B cell (primary cell): ENCODE results near the gene BAZ2A. TPM values are rescaled to one million over a fixed set of nuclear protein-coding genes. Genes with fewer than 3 reads are reported as not detected.

Source experiments
- ATAC-seq: fragments of 200-7000 bp; cut with Tn5 transposase; one replicate; pipeline ENCODE4 v1.10.0; 2021; ENCODE audit warnings: low read depth, mild to moderate bottlenecking, moderate number of reproducible peaks, moderate library complexity
- CTCF ChIA-PET: fragments of 350-600 bp; sonication (Branson Sonifier 250); formaldehyde crosslinking; loops from one replicate; lab custom pipeline; 2021; ENCODE audit warnings: antibody characterized with exemption, inconsistent platforms; lab: Charles Lee
- POLR2A ChIA-PET: fragments of 350-600 bp; sonication (Branson Sonifier 250); formaldehyde crosslinking; loops from one replicate; lab custom pipeline; 2021; ENCODE audit warnings: antibody characterized with exemption; lab: Charles Lee
- DNase-seq: peaks from one replicate; pipeline ENCODE4 v3.0.0; 2013
- H2AFZ ChIP-seq: 2 replicates; pipeline ENCODE4 v1.6.1; 2012; ENCODE audit warnings: mild to moderate bottlenecking, low read depth, low read length; ENCODE audit not compliant: insufficient read depth, poor library complexity, severe bottlenecking
- H3K27ac ChIP-seq, 2 donors: 1 replicate in 1 of 2; 2 replicates in 1 of 2; pipeline ENCODE4 v1.5.1; 2012 to 2013; ENCODE audit warnings: low read length in 2 of 2, mild to moderate bottlenecking in 2 of 2, moderate library complexity in 1 of 2
- H3K27me3 ChIP-seq, 4 experiments: fragments of 200-600 bp in 1 of 4; sonication (generic) in 1 of 4; replicated peaks in 1 of 4; 1 replicate in 2 of 4; 2 replicates in 2 of 4; pipeline versions ENCODE4 v1.6.1 to v1.7.0; 2013 to 2016; ENCODE audit warnings: low read length in 3 of 4, mild to moderate bottlenecking in 2 of 4, mixed read lengths in 1 of 4, moderate library complexity in 1 of 4; ENCODE audit not compliant: insufficient read depth in 4 of 4, control insufficient read depth in 3 of 4; ENCODE audit errors: control extremely low read depth in 1 of 4
- H3K36me3 ChIP-seq, 2 experiments: replicated peaks in 1 of 2; 1 replicate in 1 of 2; 2 replicates in 1 of 2; pipeline versions ENCODE4 v1.6.1 to v1.7.1; 2013; ENCODE audit warnings: low read length in 1 of 2; ENCODE audit not compliant: insufficient read depth in 2 of 2, control insufficient read depth in 1 of 2; ENCODE audit errors: control extremely low read depth in 1 of 2, extremely low read depth in 1 of 2
- H3K4me1 ChIP-seq, 2 donors: fragments of 200-600 bp in 1 of 2; sonication (generic) in 1 of 2; 1 replicate in 1 of 2; 2 replicates in 1 of 2; pipeline versions ENCODE4 v1.5.1 to v1.6.1; 2013 to 2017; ENCODE audit warnings: low read length in 2 of 2; ENCODE audit not compliant: control insufficient read depth in 2 of 2, insufficient read depth in 2 of 2
- H3K4me2 ChIP-seq: replicated peaks from 2 replicates; pipeline ENCODE3; 2012; ENCODE audit warnings: mild to moderate bottlenecking, low read depth, low read length; ENCODE audit not compliant: poor library complexity, severe bottlenecking
- H3K4me3 ChIP-seq, 5 experiments: fragments of 200-600 bp in 1 of 5; sonication (generic) in 1 of 5; 1 replicate in 3 of 5; 2 replicates in 2 of 5; pipeline versions ENCODE4 v1.5.1 to v1.7.0; 2011 to 2016; ENCODE audit warnings: low read length in 4 of 5, mild to moderate bottlenecking in 4 of 5, low read depth in 2 of 5, control low read depth in 1 of 5, moderate library complexity in 1 of 5; ENCODE audit not compliant: insufficient read depth in 1 of 5; ENCODE audit errors: control extremely low read depth in 1 of 5, extremely low read depth in 1 of 5
- H3K79me2 ChIP-seq: fragments of 200-600 bp; sonication (generic); one replicate; pipeline ENCODE4 v1.6.0; 2016; ENCODE audit warnings: low read length; ENCODE audit not compliant: control insufficient read depth, insufficient read depth
- H3K9ac ChIP-seq: fragments of 200-600 bp; sonication (generic); 2 replicates; pipeline ENCODE4 v1.6.1; 2017; ENCODE audit warnings: mild to moderate bottlenecking, low read length, moderate library complexity
- H3K9me3 ChIP-seq, 3 donors: one replicate each; pipeline versions ENCODE4 v1.6.1 to v1.7.1; 2013; ENCODE audit warnings: low read length in 2 of 3; ENCODE audit not compliant: control insufficient read depth in 2 of 3, insufficient read depth in 1 of 3; ENCODE audit errors: control extremely low read depth in 1 of 3
- H4K20me1 ChIP-seq: 2 replicates; pipeline ENCODE4 v1.6.0; 2012; ENCODE audit warnings: mild to moderate bottlenecking, low read length; ENCODE audit not compliant: insufficient read depth, control insufficient read depth, poor library complexity, severe bottlenecking
- H3K27ac Mint-ChIP-seq: one replicate; pipeline ENCODE4 v1.8.0; 2021; ENCODE audit warnings: mixed read lengths
- H3K27me3 Mint-ChIP-seq: one replicate; pipeline ENCODE4 v1.8.0; 2021; ENCODE audit warnings: mixed read lengths
- H3K4me1 Mint-ChIP-seq: one replicate; pipeline ENCODE4 v1.8.0; 2021; ENCODE audit warnings: mixed read lengths
- H3K4me3 Mint-ChIP-seq: one replicate; pipeline ENCODE4 v1.8.0; 2021; ENCODE audit warnings: mixed read lengths
- H3K9me3 Mint-ChIP-seq: one replicate; pipeline ENCODE4 v1.8.0; 2022; ENCODE audit warnings: mixed read lengths; ENCODE audit not compliant: insufficient read depth
- EZH2 ChIP-seq: IDR thresholded peaks from 2 replicates; pipeline ENCODE4 v1.6.1; 2012; ENCODE audit warnings: borderline replicate concordance, low read depth, mild to moderate bottlenecking, moderate library complexity, low read length; ENCODE audit not compliant: insufficient read depth, poor library complexity, severe bottlenecking
- WGBS: methylation state at CpG from one replicate; pipeline ENCODE4 v1.1.5; 2013; ENCODE audit warnings: missing lambda C conversion rate; ENCODE audit not compliant: insufficient coverage; 5-methylcytosine and 5-hydroxymethylcytosine counted together
- intact Hi-C: fragments of 100-400 bp; cut with micrococcal nuclease; formaldehyde crosslinking; loops from one replicate; pipeline ENCODE4 v1.10.0; 2022
- polyA plus RNA-seq: library from polyadenylated mRNA; depleted of rRNA; stranded (reverse); fragments of >200 nt; gene quantifications from 2 replicates; pipeline ENCODE4 v1.2.3, GENCODE V29; 2012
- total RNA-seq, 2 donors: library from RNA; stranded (reverse); fragments of 120-200 nt in 1 of 2; gene quantifications; 1 replicate in 1 of 2; 2 replicates in 1 of 2; pipeline versions ENCODE4 v1.2.3 to v1.2.4, GENCODE V29; 2013 to 2022
- TF ChIP-seq, protein P1 (sequence below): fragments of 200-600 bp; IDR thresholded peaks from one replicate; pipeline ENCODE4 v1.8.0; 2022; ENCODE audit warnings: antibody characterized with exemption, mild to moderate bottlenecking

The BAZ2A gene
- total and polyA plus RNA-seq, 2 donors (not counting 1 experiment from before 2014, with no cell fraction given), result 95.7 to 280 TPM

DNA sequence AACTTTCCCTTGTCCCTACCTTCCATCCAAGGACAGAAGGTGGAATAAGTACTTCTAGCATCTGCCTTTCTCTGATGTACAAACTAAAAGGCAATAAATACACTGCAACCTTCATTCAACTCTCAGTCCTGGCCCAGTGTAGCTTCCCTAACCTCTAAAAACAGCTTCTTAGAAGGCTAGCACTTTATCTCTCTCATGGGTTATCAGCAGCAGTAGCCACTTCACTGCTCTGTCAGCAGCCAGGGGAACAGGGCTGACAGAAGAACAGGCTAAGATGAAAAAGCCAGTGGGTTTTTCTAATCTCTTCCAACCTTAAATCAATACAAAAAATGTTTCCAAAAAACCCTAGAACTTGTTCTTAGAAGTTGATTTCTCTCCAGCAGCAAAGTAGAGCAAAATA, 13.2 kb downstream of the BAZ2A start:
- Histone ChIP-seq H3K27me3 (no peaks in the 10 kb centered on the region), H3K4me1 (no peaks in the 10 kb centered on the region), H3K79me2 (peaks cover 74% of the 10 kb centered on the region), H3K36me3 (peaks cover 13 to 84% of the 10 kb centered on the region in 2 experiments), H3K27ac (no peak overlapping the region), H3K4me3 (no peak overlapping the region), H2AFZ (no peak overlapping the region), H4K20me1 (peaks cover 82% of the 10 kb centered on the region), H3K4me2 (no peak overlapping the region), H3K9me3 (no peaks in the 10 kb centered on the region), H3K9ac (no peak overlapping the region)
- Mint-ChIP-seq H3K4me1 (peaks cover 27% of the 10 kb centered on the region), H3K27me3 (no peaks in the 10 kb centered on the region), H3K27ac (no peak overlapping the region), H3K4me3 (no peak overlapping the region), H3K9me3 (no peaks in the 10 kb centered on the region)
- TF ChIP-seq, protein P1, sequence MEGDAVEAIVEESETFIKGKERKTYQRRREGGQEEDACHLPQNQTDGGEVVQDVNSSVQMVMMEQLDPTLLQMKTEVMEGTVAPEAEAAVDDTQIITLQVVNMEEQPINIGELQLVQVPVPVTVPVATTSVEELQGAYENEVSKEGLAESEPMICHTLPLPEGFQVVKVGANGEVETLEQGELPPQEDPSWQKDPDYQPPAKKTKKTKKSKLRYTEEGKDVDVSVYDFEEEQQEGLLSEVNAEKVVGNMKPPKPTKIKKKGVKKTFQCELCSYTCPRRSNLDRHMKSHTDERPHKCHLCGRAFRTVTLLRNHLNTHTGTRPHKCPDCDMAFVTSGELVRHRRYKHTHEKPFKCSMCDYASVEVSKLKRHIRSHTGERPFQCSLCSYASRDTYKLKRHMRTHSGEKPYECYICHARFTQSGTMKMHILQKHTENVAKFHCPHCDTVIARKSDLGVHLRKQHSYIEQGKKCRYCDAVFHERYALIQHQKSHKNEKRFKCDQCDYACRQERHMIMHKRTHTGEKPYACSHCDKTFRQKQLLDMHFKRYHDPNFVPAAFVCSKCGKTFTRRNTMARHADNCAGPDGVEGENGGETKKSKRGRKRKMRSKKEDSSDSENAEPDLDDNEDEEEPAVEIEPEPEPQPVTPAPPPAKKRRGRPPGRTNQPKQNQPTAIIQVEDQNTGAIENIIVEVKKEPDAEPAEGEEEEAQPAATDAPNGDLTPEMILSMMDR, result no peak
- no peak for TF ChIP-seq EZH2
- DNase-seq (no peak), ATAC-seq (no peak)
- intact Hi-C loops, result no loop called here
- POLR2A ChIA-PET, result interaction anchor here (1.4 kb wide), 1 partner anchor 12 kb away, joined by 4 read pairs; no protein-coding TSS in a partner anchor
- CTCF ChIA-PET, result interaction anchor here (0.9 to 1.1 kb wide), 2 partner anchors 20 to 73 kb away, joined by 4 to 5 read pairs; no protein-coding TSS in a partner anchor

DNA sequence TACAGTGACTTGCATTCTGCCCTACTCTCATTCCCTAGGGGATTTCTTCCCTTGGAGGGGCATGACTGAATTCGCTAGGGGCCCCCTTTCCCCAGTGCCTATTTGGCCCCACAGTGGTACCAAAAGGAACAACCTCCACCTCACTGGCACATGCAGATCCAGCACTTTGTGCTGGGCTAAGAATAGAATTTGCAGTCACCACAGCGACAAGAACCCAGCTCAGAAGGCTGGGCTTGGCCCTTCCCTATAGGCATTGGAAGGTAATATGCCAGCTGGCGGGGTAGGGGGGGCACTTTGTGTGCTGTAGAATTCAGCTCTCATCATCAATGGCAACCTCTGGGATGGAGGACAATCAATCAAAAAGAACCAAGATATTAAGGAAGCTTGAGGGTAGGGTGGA, 13.9 kb downstream of the BAZ2A start:
- DNase-seq (no peak), ATAC-seq (no peak)
- Histone ChIP-seq H3K27ac (no peak overlapping the region), H3K4me2 (no peak overlapping the region), H3K9me3 (no peaks in the 10 kb centered on the region), H4K20me1 (peaks cover 82% of the 10 kb centered on the region), H3K27me3 (no peaks in the 10 kb centered on the region), H3K9ac (no peak overlapping the region), H3K79me2 (peaks cover 67% of the 10 kb centered on the region), H3K4me3 (no peak overlapping the region), H2AFZ (no peak overlapping the region), H3K36me3 (peaks cover 15 to 88% of the 10 kb centered on the region in 2 experiments), H3K4me1 (no peaks in the 10 kb centered on the region)
- Mint-ChIP-seq H3K9me3 (no peaks in the 10 kb centered on the region), H3K4me1 (peaks cover 25% of the 10 kb centered on the region), H3K4me3 (no peak overlapping the region), H3K27me3 (no peaks in the 10 kb centered on the region), H3K27ac (no peak overlapping the region)
- TF ChIP-seq, protein P1, result no peak
- no peak for TF ChIP-seq EZH2
- 90% methylated on average over 2 of the region's 3 CpGs for WGBS
- ChIA-PET POLR2A (interaction anchor here (0.6 to 1.4 kb wide), 2 partner anchors 13 to 43 kb away, joined by 4 read pairs; no protein-coding TSS in a partner anchor), CTCF (interaction anchor here (0.6 to 1.1 kb wide), 3 partner anchors 21 to 74 kb away, joined by 4 to 5 read pairs (median 4); no protein-coding TSS in a partner anchor)
- intact Hi-C loops, result no loop called here
